KBM-7 (cell line): ENCODE data around the gene PPP1CA.
A peak's percentile ranks its signal among the peaks of the same experiment; 100 is the strongest.

ENCODE experiments used
- DNase-seq: peaks from one replicate; pipeline ENCODE4 v3.0.0-alpha.2; 2015
- in situ Hi-C: fragments of 300-500 bp; cut with MboI; formaldehyde crosslinking; loops from 2 replicates; pipeline ENCODE4 v1.14.3; 2020; ENCODE audit warnings: low sequenced_read_pairs, low pct_unique_long_range_greater_than_20kb, mixed read lengths

Gene PPP1CA

DNA sequence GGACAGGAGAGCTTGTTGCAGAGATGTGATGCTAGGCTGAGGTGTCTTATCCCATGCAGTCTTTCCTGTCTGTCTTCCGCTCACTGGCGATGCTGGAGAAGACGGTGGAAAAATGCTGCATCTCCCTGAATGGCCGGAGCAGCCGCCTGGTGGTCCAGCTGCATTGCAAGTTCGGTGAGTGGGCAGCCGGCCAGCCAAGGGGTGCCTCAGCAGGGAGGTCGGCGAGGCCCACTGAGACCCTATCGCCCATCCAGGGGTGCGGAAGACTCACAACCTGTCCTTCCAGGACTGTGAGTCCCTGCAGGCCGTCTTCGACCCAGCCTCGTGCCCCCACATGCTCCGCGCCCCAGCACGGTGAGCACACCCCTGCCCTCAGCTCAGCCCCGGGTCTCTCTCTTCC, 8.2 kb downstream of the PPP1CA start:
- DNase-seq, result no peak
- in situ Hi-C loops, result no loop called here

GRCh38 chr11:67392183-67392715, 9.4 kb downstream of the PPP1CA start:
- in situ Hi-C loops, result no loop called here
- DNase-seq, result no peak

DNA sequence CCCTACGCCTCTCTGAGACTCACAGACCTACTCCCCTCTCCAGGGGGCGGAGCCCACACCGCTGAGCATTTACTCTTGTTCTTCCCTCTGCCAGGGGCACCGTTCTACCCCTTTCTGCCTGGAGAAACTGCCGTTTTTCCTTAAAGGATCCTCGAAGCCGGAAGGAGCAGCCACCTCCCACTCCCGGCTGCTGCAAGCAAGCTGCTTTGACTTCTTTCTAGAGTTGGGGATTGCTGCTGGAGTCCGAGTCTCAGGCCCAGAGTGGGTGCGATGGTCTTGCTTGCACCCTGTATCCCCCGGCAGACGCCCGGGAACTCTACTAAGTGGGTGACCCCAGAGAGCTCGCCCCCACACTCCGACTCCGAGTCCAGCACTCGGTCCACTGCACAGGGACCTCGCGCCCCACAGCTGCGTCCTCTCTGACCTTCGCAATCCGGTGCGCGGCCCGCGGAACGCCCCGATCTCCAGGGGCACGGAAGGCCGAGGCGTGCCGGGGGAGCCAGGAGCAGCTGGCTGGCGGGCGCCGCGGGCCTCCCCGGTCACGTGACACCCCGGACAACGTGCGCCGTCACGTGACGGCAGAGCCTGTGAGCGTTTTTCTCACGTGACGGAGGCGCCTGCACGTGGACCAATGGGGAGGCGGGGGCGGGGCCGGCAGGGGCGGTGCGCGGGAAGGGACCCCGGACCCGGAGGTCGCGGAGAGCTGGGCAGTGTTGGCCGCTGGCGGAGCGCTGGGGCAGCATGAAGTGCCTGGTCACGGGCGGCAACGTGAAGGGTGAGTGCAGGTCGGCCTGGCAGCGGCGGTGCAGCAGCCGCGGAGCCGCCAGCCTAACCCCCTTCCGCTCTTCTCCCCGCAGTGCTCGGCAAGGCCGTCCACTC, 10.1 kb downstream of the PPP1CA start, which contains the start of gene RAD9A:
TSS of gene RAD9A (plus strand) at position 683 of the 879 bp plus-strand sequence. CDS start at position 742, 59 bp downstream.
- in situ Hi-C loops, result no loop called here
- peak; percentile 90 for DNase-seq

- in situ Hi-C loops, result no loop called here
- DNase-seq, result no peak
Observed at GRCh38 chr11:67390947-67391303, 10.7 kb downstream of the PPP1CA start.

GRCh38 chr11:67389477-67389876, 12.2 kb downstream of the PPP1CA start:
- in situ Hi-C loops, result no loop called here

GRCh38 chr11:67387518-67387917, 14.1 kb downstream of the PPP1CA start:
- in situ Hi-C loops, result no loop called here

More at GRCh38 chr11:67389477-67389876, 12.2 kb downstream of the PPP1CA start:
- DNase-seq, result peak; percentile 61

GRCh38 chr11:67387069-67387468, 14.6 kb downstream of the PPP1CA start:
- peak; percentile 59 for DNase-seq

More at GRCh38 chr11:67387518-67387917, 14.1 kb downstream of the PPP1CA start:
- DNase-seq, result no peak

DNA sequence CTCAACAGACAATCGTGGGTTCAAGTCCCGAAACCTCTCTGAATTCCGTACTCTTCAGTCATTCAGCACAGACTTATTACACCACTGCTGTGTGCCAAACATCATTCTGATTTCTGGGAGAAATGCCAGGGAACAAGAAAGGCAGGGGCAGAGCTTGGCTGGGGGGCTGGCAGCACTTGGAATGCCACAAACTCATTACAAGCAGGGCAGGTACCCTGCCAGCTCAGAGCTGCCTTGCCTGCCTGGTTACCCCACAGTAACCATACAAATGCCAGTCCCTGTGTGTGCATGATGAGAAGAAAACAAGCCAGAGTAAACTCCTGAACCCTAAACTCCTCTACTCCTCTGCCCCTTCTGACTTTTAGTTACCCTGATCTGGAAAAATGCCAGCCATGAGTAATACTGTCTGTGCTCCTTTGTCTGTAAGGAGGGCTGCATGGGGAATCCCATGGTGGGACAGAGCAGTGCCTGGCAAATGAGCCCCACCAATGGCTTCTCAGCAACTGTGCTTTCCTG, 16.7 kb downstream of the PPP1CA start:
- DNase-seq, result no peak
- in situ Hi-C loops, result no loop called here

More at GRCh38 chr11:67387069-67387468, 14.6 kb downstream of the PPP1CA start:
- in situ Hi-C loops, result no loop called here

GRCh38 chr11:67382276-67383136, 19.2 kb downstream of the PPP1CA start:
- peak; percentile 87 for DNase-seq
- in situ Hi-C loops, result no loop called here

DNA sequence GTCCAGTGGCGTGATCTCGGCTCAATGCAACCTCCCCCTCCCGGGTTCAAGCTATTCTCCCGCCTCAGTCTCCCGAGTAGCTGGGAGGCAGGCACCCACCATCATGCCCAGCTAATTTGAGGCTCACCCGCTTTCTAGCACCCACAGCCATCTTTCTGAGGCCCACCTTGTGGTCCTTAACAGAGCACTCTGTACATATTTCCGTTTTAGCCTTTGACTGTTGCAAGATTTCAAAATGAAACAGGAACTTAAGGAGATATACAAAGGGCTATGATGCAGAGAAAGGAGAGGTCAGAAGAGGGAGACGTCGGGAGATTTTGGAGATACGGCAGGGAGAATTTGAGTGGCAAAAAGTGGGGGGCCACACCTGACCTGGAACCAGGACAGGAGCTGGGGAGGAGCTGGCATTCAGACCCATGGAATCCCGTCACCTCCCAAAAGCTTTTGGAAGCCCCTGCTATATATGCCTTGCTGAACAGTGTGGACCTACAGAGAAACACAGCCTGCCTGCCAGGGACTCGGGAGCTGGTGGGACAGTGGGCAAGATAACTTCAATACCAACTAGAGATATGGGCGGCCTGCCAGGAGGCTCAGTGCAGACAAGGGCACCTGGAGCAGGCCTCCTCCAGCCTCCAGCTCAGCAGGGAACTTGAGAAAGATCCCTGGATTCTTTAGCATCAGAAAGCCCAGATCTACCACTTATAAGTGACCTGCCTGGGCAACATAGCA, 20.2 kb downstream of the PPP1CA start:
- peak; percentile 55 for DNase-seq
- in situ Hi-C loops, result no loop called here

- no peak for DNase-seq
- in situ Hi-C loops, result no loop called here
Observed at GRCh38 chr11:67379061-67380058, 22.3 kb downstream of the PPP1CA start.

DNA sequence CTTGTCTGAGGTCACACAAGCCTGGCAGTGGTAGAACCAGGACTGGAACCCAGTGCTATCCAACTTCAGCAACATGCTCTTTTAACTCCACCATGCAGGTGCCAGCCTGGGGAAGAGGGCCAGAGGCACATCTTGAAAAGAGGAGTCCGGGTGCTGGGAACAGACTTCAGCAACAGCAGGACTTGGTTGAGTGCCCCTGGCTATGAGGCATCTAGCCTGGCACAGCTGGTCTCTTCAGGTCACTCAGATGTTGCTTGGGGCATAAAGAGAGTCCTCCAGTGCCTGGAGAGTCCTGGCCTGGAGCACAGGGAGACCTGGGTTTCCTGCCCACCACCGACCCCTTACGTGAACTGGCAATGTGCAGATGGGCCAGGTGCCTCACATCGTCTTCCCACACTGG, 23.1 kb downstream of the PPP1CA start:
- in situ Hi-C loops, result no loop called here
- DNase-seq, result no peak

DNA sequence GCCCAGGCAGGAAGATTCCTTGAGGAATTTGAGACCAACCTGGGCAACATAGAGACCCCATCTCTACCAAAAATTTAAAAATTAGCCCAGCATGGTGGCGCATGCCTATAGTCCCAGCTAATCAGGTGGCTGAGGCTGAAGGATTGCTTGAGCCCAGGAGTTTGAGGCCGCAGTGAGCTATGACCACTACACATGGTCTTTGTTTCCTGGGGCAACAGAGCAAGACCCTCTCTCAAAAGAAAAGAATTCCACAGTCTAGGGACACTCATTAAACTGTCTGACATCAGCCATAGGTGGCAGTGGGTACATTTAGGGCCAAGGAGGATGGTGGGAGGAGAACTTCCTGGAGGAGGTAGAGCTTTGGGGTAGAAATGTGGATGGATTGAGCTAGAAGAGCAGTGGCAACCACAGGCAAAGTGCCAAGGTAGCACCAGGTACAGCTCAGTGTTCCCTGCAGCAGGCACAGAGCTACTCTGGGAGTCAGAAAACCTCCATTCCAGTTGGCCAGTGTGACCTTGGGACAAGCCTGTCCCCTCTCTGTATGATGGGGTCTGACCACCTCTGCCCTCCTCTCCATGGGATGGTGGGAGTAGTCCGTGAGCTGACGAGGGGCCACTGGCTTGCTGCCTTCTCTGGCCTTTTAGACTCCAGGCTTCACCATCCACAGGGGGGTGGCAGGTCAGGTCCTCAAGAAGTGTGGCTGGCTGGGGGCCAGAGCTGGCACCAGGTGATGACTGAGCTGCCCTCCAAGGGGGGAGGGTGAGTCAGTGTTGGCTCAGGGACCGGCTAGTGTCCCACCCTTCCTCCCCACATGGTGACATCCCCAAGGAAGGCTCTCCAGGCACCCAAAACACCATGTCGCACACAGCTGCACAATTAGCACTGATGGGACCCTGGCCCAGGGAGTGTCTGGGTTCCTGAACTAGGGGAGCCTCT, 24.5 kb downstream of the PPP1CA start:
- in situ Hi-C loops, result no loop called here
- no peak for DNase-seq

GRCh38 chr11:67376063-67376820, 25.4 kb downstream of the PPP1CA start:
- no peak for DNase-seq

GRCh38 chr11:67375320-67376055, 26.2 kb downstream of the PPP1CA start:
- no peak for DNase-seq
- in situ Hi-C loops, result no loop called here

More at GRCh38 chr11:67376063-67376820, 25.4 kb downstream of the PPP1CA start:
- in situ Hi-C loops, result no loop called here
